Smooth muscle cell (in vitro differentiated cells): ENCODE measurements around the gene KRTAP9-1. TPM values are rescaled to one million over a fixed set of nuclear protein-coding genes. Genes with fewer than 3 reads are reported as not detected.

Experiments used
- DNase-seq: peaks from one replicate; lab custom pipeline; 2025; ENCODE audit not compliant: unreplicated experiment; lab: John Stamatoyannopoulos, UW
- H2AFZ ChIP-seq: fragments of 200-600 bp; sonication (generic); 2 replicates; pipeline ENCODE4 v1.6.0; 2016; ENCODE audit warnings: antibody characterized with exemption, low read depth, mild to moderate bottlenecking
- H3F3A ChIP-seq: fragments of 200-600 bp; sonication (generic); 2 replicates; pipeline ENCODE4 v1.6.0; 2017; ENCODE audit warnings: antibody characterized with exemption, low read depth
- H3K27ac ChIP-seq: fragments of 200-600 bp; sonication (generic); 2 replicates; pipeline ENCODE4 v1.5.1; 2016; ENCODE audit warnings: low read depth, mild to moderate bottlenecking
- H3K27me3 ChIP-seq: fragments of 200-600 bp; sonication (generic); 2 replicates; pipeline ENCODE4 v1.6.1; 2016; ENCODE audit warnings: low read depth, mild to moderate bottlenecking
- H3K36me3 ChIP-seq: fragments of 200-600 bp; sonication (generic); 2 replicates; pipeline ENCODE4 v1.5.1; 2016; ENCODE audit warnings: low read depth
- H3K4me1 ChIP-seq: fragments of 200-600 bp; sonication (generic); 2 replicates; pipeline ENCODE4 v1.5.1; 2016; ENCODE audit warnings: low read depth
- H3K4me2 ChIP-seq: fragments of 200-600 bp; sonication (generic); 2 replicates; pipeline ENCODE4 v1.6.0; 2016; ENCODE audit warnings: mild to moderate bottlenecking
- H3K4me3 ChIP-seq: fragments of 200-600 bp; sonication (generic); 2 replicates; pipeline ENCODE4 v1.5.1; 2016; ENCODE audit warnings: mild to moderate bottlenecking
- H3K79me2 ChIP-seq: fragments of 200-600 bp; sonication (generic); 2 replicates; pipeline ENCODE4 v1.6.0; 2016; ENCODE audit warnings: low read depth, mild to moderate bottlenecking
- H3K9ac ChIP-seq: fragments of 200-600 bp; sonication (generic); 2 replicates; pipeline ENCODE4 v1.6.0; 2016; ENCODE audit warnings: low read depth
- H3K9me3 ChIP-seq: fragments of 200-600 bp; sonication (generic); replicated peaks from 2 replicates; pipeline ENCODE4 v1.5.1; 2016; ENCODE audit warnings: low read depth
- H4K20me1 ChIP-seq: fragments of 200-600 bp; sonication (generic); 2 replicates; pipeline ENCODE4 v1.6.0; 2016; ENCODE audit warnings: low read depth
- WGBS: methylation state at CpG from one replicate; pipeline ENCODE4 v1.1.7; 2016; ENCODE audit warnings: low lambda C conversion rate; 5-methylcytosine and 5-hydroxymethylcytosine counted together
- polyA plus RNA-seq: library from polyadenylated mRNA; unstranded; fragments of >200 nt; fragmentation: Nextera tagmentation; extraction: Ambion mirVana; gene quantifications from 2 replicates; pipeline ENCODE4 v1.2.1, GENCODE V29; 2016
- total RNA-seq: library from RNA; depleted of rRNA; stranded (reverse); fragments of >200 nt; gene quantifications from 2 replicates; pipeline ENCODE4 v1.2.3, GENCODE V29; 2014
- TF ChIP-seq, protein P1 (sequence below): fragments of 200-600 bp; sonication (generic); IDR thresholded peaks from 2 replicates; pipeline ENCODE4 v1.5.1; 2017; ENCODE audit warnings: borderline replicate concordance, mild to moderate bottlenecking, antibody characterized with exemption; ENCODE audit not compliant: insufficient read depth, poor library complexity, severe bottlenecking

KRTAP9-1 gene
- total and polyA plus RNA-seq, 2 experiments from 2014 or later = not detected

GRCh38 chr17:41178843-41179616 is 10.7 kb upstream of the KRTAP9-1 start:
- Histone ChIP-seq H3K4me3 (no peak overlapping the region), H3K9ac (no peak overlapping the region), H3K4me2 (no peak overlapping the region), H2AFZ (no peak overlapping the region), H3K4me1 (no peaks in the 10 kb centered on the region), H4K20me1 (no peaks in the 10 kb centered on the region), H3K36me3 (no peaks in the 10 kb centered on the region), H3K27ac (peak overlapping the region; percentile 16), H3K27me3 (no peaks in the 10 kb centered on the region), H3K9me3 (no peaks in the 10 kb centered on the region), H3F3A (no peaks in the 10 kb centered on the region), H3K79me2 (no peaks in the 10 kb centered on the region)
- TF ChIP-seq, protein P1, sequence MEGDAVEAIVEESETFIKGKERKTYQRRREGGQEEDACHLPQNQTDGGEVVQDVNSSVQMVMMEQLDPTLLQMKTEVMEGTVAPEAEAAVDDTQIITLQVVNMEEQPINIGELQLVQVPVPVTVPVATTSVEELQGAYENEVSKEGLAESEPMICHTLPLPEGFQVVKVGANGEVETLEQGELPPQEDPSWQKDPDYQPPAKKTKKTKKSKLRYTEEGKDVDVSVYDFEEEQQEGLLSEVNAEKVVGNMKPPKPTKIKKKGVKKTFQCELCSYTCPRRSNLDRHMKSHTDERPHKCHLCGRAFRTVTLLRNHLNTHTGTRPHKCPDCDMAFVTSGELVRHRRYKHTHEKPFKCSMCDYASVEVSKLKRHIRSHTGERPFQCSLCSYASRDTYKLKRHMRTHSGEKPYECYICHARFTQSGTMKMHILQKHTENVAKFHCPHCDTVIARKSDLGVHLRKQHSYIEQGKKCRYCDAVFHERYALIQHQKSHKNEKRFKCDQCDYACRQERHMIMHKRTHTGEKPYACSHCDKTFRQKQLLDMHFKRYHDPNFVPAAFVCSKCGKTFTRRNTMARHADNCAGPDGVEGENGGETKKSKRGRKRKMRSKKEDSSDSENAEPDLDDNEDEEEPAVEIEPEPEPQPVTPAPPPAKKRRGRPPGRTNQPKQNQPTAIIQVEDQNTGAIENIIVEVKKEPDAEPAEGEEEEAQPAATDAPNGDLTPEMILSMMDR = no peak
- WGBS = 92% methylated on average over 1 of the region's 1 CpG
- DNase-seq = no peak

DNA sequence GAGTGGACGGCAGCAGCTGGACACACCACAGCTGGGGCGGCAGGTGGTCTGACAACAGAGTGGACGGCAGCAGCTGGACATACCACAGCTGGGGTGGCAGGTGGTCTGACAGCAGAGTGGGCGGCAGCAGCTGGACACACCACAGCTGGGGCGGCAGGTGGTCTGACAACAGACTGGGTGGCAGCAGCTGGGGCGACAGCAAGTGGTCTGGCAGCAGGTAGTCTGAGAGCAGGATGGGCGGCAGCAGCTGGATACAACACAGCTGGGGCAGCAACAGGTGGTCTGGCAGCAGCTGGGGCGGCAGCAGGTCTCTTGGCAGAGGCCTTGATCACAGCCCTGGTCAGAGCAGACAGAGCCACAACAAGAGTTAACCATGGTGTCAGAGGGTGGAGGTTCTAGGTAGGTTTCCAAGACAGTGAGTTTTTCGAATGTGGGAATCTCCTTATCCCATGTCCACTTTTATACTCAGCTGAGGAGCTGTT is 5.2 kb upstream of the KRTAP9-1 start, which contains the start of gene KRTAP4-1:
TSS of gene KRTAP4-1 (minus strand) at position 432 of the 482 bp plus-strand sequence. CDS start at position 375, 57 bp downstream.
- Histone ChIP-seq H3K27ac (no peak within 1 kb of the TSS), H4K20me1 (no peaks in the 10 kb centered on the region), H3K9ac (no peak within 1 kb of the TSS), H3K4me3 (no peak within 1 kb of the TSS), H3K79me2 (no peaks in the 10 kb centered on the region), H2AFZ (no peak within 1 kb of the TSS), H3K9me3 (no peaks in the 10 kb centered on the region), H3K4me1 (no peaks in the 10 kb centered on the region), H3F3A (no peaks in the 10 kb centered on the region), H3K27me3 (peaks cover 9% of the 10 kb centered on the region), H3K4me2 (no peak within 1 kb of the TSS), H3K36me3 (no peaks in the 10 kb centered on the region)
- DNase-seq = no peak
- 80% methylated on average over 9 of the region's 9 CpGs for WGBS
- TF ChIP-seq, protein P1 = no peak

GRCh38 chr17:41185001-41185400 is 4.7 kb upstream of the KRTAP9-1 start:
- Histone ChIP-seq H3K27ac (no peak overlapping the region), H2AFZ (no peak overlapping the region), H3K4me2 (no peak overlapping the region), H3F3A (no peaks in the 10 kb centered on the region), H3K9me3 (no peaks in the 10 kb centered on the region), H3K79me2 (no peaks in the 10 kb centered on the region), H3K36me3 (no peaks in the 10 kb centered on the region), H4K20me1 (no peaks in the 10 kb centered on the region), H3K9ac (no peak overlapping the region), H3K27me3 (peaks cover 9% of the 10 kb centered on the region), H3K4me1 (no peaks in the 10 kb centered on the region), H3K4me3 (no peak overlapping the region)
- TF ChIP-seq, protein P1 = no peak
- WGBS = 88% methylated on average over 1 of the region's 1 CpG
- DNase-seq = no peak

GRCh38 chr17:41186872-41187271 is 2.8 kb upstream of the KRTAP9-1 start:
- DNase-seq = no peak
- Histone ChIP-seq H2AFZ (no peak overlapping the region), H3K4me3 (no peak overlapping the region), H3K4me1 (no peaks in the 10 kb centered on the region), H3K9ac (no peak overlapping the region), H4K20me1 (no peaks in the 10 kb centered on the region), H3K27me3 (peaks cover 9% of the 10 kb centered on the region), H3F3A (no peaks in the 10 kb centered on the region), H3K27ac (no peak overlapping the region), H3K4me2 (no peak overlapping the region), H3K9me3 (no peaks in the 10 kb centered on the region), H3K79me2 (no peaks in the 10 kb centered on the region), H3K36me3 (no peaks in the 10 kb centered on the region)
- 92% methylated on average over 2 of the region's 2 CpGs for WGBS
- TF ChIP-seq, protein P1 = no peak
